ENCODE results near the gene KDM4C. TPM values are rescaled to one million over a fixed set of nuclear protein-coding genes. Genes with fewer than 3 reads are reported as not detected.

Gene KDM4C
- total and polyA plus RNA-seq, 2 of the 4 experiments (the other 2 are of a cell fraction): 11.8 to 23.8 TPM

DNA sequence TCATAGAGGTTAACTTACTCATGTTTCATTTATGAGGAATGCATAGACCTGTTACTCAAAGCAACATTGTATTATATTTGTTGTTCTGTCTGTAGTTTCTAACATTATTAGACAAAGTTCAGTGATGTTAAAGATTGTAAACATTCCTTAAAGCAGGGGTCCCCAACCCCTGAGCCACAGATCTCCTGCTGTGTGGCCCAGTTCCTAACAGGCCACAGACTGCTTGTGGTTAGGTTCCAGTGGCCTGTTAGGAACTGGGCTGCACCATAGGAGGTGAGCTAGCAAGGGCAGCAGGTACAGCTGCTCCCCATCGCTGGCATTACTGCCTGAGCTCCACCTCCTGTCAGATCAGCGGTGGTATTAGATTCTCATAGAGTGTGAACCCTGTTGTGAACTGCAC, 181.1 kb downstream of the KDM4C start:
- Histone ChIP-seq H3K4ac (ENCODE audit: low read depth, low read length) (peak overlapping the region; percentile 36; the same call in 1 of the 2 replicates), H2BK20ac (ENCODE audit: low read depth, low read length) (0 out of 2 replicates have a peak overlapping the region, but pooled peaks have one; percentile 52), H3K27me3 (ENCODE audit: control insufficient read depth, insufficient read depth, low read length) (no peaks in the 10 kb centered on the region), H3K9me3 (ENCODE audit: control insufficient read depth, insufficient read depth, low read length) (no peaks in the 10 kb centered on the region), H4K8ac (ENCODE audit: low read depth in 2 of 2, low read length in 2 of 2) (peak overlapping the region in 1 of 2 experiments; percentile 10; a peak in 1 of 4 replicates), H3K79me1 (ENCODE audit: low read depth in 1 of 2, low read length in 2 of 2) (no peaks in the 10 kb centered on the region; a peak in 1 of 4 replicates), H3K23ac (ENCODE audit: low read depth, low read length) (no peak overlapping the region), H4K20me1 (ENCODE audit: insufficient read depth, low read length) (peaks cover 4% of the 10 kb centered on the region; the same call in 1 of the 2 replicates), H3K14ac (replicated peaks; ENCODE audit: low read depth, low read length) (no peak overlapping the region), H2BK15ac (ENCODE audit: low read depth, low read length) (peak overlapping the region; percentile 17; the same call in 1 of the 3 replicates), H3K9me1 (ENCODE audit: insufficient read depth, low read length) (no peaks in the 10 kb centered on the region; the same call in 1 of the 2 replicates), H2BK120ac (ENCODE audit: low read depth, low read length) (no peak overlapping the region), H3K4me3 (ENCODE audit: insufficient read depth, low read depth, low read length) (no peak overlapping the region), H3K18ac (ENCODE audit: low read depth, low read length) (peak overlapping the region; percentile 0; the same call in 1 of the 2 replicates), H4K91ac (ENCODE audit: insufficient read depth, low read depth, low read length) (peak overlapping the region; percentile 49; the same call in 1 of the 2 replicates), H2BK5ac (ENCODE audit: low read depth, low read length, poor library complexity, severe bottlenecking) (peak overlapping the region; percentile 67), H3K36me3 (ENCODE audit: control insufficient read depth, insufficient read depth, low read length) (no peaks in the 10 kb centered on the region), H3K9ac (ENCODE audit: low read depth, low read length) (no peak overlapping the region), H3K56ac (ENCODE audit: extremely low read depth, insufficient read depth, low read length) (no peak overlapping the region), H2AFZ (replicated peaks; ENCODE audit: low read length, poor library complexity) (peak overlapping the region; percentile 37), H2AK9ac (replicated peaks; ENCODE audit: low read depth, low read length, poor library complexity) (no peak overlapping the region), H3K4me2 (ENCODE audit: low read depth, low read length) (no peak overlapping the region), H3K27ac (ENCODE audit: insufficient read depth, low read length) (peak overlapping the region; percentile 70; the same call in 1 of the 2 replicates), H2AK5ac (ENCODE audit: low read depth, low read length) (peak overlapping the region; percentile 67; the same call in 1 of the 2 replicates), H4K5ac (ENCODE audit: low read depth, low read length) (no peak overlapping the region), H3K4me1 (ENCODE audit: control insufficient read depth, insufficient read depth, low read length) (peaks cover 6% of the 10 kb centered on the region)
- ChIA-PET POLR2A (ENCODE audit: unreplicated experiment) (interaction anchor here (0.6 kb wide), 1 partner anchor 16 kb away, joined by 3 read pairs; no protein-coding TSS in a partner anchor), CTCF (no interaction called here)
- in situ Hi-C loops (cut with MboI; ENCODE audit: low sequenced_read_pairs) (no loop called here), dilution Hi-C loops (cut with HindIII; ENCODE audit: low sequenced_read_pairs, unreplicated experiment) (no loop called here), intact Hi-C loops (cut with micrococcal nuclease) (no loop called here)
- no TSS peak for BruUV-seq (replicated peaks)
- DNase-seq: peak; percentile 24
- ATAC-seq (ENCODE audit: low read depth): peak; percentile 63
- no peak for TF ChIP-seq RFX5 (IDR thresholded peaks at IDR 0.05; ENCODE audit: low read depth, low read length)
- no peak for TF ChIP-seq ELK1 (IDR thresholded peaks at IDR 0.05; ENCODE audit: borderline replicate concordance, low read depth, low read length)
- no peak for TF ChIP-seq MAFK (IDR thresholded peaks at IDR 0.05; ENCODE audit: low read depth, low read length)
- no peak for TF ChIP-seq FOS (IDR thresholded peaks at IDR 0.05; ENCODE audit: low read depth, low read length)
- TF ChIP-seq RCOR1 (IDR thresholded peaks at IDR 0.05; ENCODE audit: insufficient replicate concordance, low read length): no peak
- TF ChIP-seq CEBPB (IDR thresholded peaks at IDR 0.05; ENCODE audit: low read depth, low read length): no peak
- TF ChIP-seq, protein P1, sequence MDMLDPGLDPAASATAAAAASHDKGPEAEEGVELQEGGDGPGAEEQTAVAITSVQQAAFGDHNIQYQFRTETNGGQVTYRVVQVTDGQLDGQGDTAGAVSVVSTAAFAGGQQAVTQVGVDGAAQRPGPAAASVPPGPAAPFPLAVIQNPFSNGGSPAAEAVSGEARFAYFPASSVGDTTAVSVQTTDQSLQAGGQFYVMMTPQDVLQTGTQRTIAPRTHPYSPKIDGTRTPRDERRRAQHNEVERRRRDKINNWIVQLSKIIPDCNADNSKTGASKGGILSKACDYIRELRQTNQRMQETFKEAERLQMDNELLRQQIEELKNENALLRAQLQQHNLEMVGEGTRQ (IDR thresholded peaks at IDR 0.05; ENCODE audit: low read depth, low read length): no peak
- TF ChIP-seq CHD1 (IDR thresholded peaks at IDR 0.05; ENCODE audit: low read depth, low read length): no peak
- no peak for TF ChIP-seq SMC3 (IDR thresholded peaks at IDR 0.05; ENCODE audit: low read depth, low read length)
- TF ChIP-seq, protein P2, sequence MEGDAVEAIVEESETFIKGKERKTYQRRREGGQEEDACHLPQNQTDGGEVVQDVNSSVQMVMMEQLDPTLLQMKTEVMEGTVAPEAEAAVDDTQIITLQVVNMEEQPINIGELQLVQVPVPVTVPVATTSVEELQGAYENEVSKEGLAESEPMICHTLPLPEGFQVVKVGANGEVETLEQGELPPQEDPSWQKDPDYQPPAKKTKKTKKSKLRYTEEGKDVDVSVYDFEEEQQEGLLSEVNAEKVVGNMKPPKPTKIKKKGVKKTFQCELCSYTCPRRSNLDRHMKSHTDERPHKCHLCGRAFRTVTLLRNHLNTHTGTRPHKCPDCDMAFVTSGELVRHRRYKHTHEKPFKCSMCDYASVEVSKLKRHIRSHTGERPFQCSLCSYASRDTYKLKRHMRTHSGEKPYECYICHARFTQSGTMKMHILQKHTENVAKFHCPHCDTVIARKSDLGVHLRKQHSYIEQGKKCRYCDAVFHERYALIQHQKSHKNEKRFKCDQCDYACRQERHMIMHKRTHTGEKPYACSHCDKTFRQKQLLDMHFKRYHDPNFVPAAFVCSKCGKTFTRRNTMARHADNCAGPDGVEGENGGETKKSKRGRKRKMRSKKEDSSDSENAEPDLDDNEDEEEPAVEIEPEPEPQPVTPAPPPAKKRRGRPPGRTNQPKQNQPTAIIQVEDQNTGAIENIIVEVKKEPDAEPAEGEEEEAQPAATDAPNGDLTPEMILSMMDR (conservative IDR thresholded peaks at IDR 0.05; ENCODE audit: low read depth, low read length): no peak
- TF ChIP-seq RAD21 (IDR thresholded peaks at IDR 0.05; ENCODE audit: low read length): no peak
- no peak for TF ChIP-seq NFE2L2 (IDR thresholded peaks at IDR 0.05; ENCODE audit: low read depth, low read length)
- WGBS, 2 experiments (ENCODE audit: extremely low coverage in 2 of 2, insufficient read length in 1 of 2): no CpG with 5 or more reads among the region's 2 CpGs
